Measurements from ENCODE around the gene OR6Q1.

DNA sequence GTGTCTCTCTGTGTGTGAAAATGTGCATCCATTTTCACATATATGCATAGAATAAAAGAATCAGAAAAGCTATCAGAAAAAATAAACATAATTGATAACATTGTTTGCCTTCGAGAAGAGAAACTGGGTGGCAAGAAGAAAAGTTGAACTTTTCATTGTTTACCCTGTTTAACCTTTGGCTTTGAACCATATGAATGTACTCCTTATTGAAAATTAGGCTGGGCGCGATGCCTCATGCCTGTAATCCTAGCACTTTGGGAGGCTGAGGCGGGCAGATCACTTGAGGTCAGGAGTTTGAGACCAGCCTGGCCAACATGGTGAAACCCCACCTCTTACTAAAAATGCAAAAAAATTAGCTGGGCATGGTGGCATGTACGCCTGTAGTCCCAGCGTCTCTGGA, 19.0 kb upstream of the OR6Q1 start:
- TF ChIP-seq CTCF (IDR thresholded peaks at IDR 0.05; ENCODE audit: low read depth, low read length) = no peak
- no peak for TF ChIP-seq EZH2phosphoT487 (IDR thresholded peaks at IDR 0.05; ENCODE audit: low read depth)

Data from OCI-LY3 (cell line).